Stimulated activated CD8-positive, alpha-beta memory T cell treated with anti-CD3 and anti-CD28 coated beads, Interleukin-12 subunit alpha, Interleukin-12 subunit beta, amount 100 ng/mL, for 4 hours (primary cell): ENCODE data around the gene GMDS.

Experiments used
- DNase-seq: peaks from one replicate; pipeline ENCODE4 v3.0.0-alpha.2; 2020; ENCODE audit warnings: low read depth

GMDS gene

GRCh38 chr6:1895721-1896120 lies 349.7 kb downstream of the GMDS start:
- no peak for DNase-seq

- DNase-seq, result no peak
These were observed 350.5 kb downstream of the GMDS start for GRCh38 chr6:1894954-1895353.

- no peak for DNase-seq
These were observed 351.8 kb downstream of the GMDS start for GRCh38 chr6:1893470-1894130.

- no peak for DNase-seq
These were observed 352.7 kb downstream of the GMDS start for GRCh38 chr6:1892716-1893115.

GRCh38 chr6:1890987-1891386 lies 354.4 kb downstream of the GMDS start:
- no peak for DNase-seq

- no peak for DNase-seq
These were observed 355.3 kb downstream of the GMDS start for GRCh38 chr6:1890071-1890470.

GRCh38 chr6:1885576-1886011 lies 359.8 kb downstream of the GMDS start:
- no peak for DNase-seq

GRCh38 chr6:1884313-1884712 lies 361.1 kb downstream of the GMDS start:
- no peak for DNase-seq

- no peak for DNase-seq
These were observed 367.1 kb downstream of the GMDS start for GRCh38 chr6:1878330-1878729.

- DNase-seq, result no peak
These were observed 371.6 kb downstream of the GMDS start for GRCh38 chr6:1873781-1874180.

GRCh38 chr6:1872649-1873131 lies 372.7 kb downstream of the GMDS start:
- no peak for DNase-seq

GRCh38 chr6:1871724-1872315 lies 373.6 kb downstream of the GMDS start:
- DNase-seq, result no peak

- no peak for DNase-seq
These were observed 374.5 kb downstream of the GMDS start for GRCh38 chr6:1870932-1871331.

- DNase-seq, result no peak
These were observed 375.2 kb downstream of the GMDS start for GRCh38 chr6:1870251-1870650.

- no peak for DNase-seq
These were observed 375.6 kb downstream of the GMDS start for GRCh38 chr6:1869769-1870168.

GRCh38 chr6:1869308-1869707 lies 376.1 kb downstream of the GMDS start:
- DNase-seq, result no peak

GRCh38 chr6:1868561-1869261 lies 376.7 kb downstream of the GMDS start:
- no peak for DNase-seq

GRCh38 chr6:1867197-1867596 lies 378.2 kb downstream of the GMDS start:
- DNase-seq, result no peak

GRCh38 chr6:1865585-1865984 lies 379.8 kb downstream of the GMDS start:
- DNase-seq, result no peak

- no peak for DNase-seq
These were observed 380.9 kb downstream of the GMDS start for GRCh38 chr6:1864496-1864895.

- no peak for DNase-seq
These were observed 383.0 kb downstream of the GMDS start for GRCh38 chr6:1862411-1862810.

- DNase-seq, result no peak
These were observed 384.6 kb downstream of the GMDS start for GRCh38 chr6:1860756-1861348.

- DNase-seq, result no peak
These were observed 386.5 kb downstream of the GMDS start for GRCh38 chr6:1858859-1859258.
